ENCODE results near the gene PRPF19. TPM values are rescaled to one million over a fixed set of nuclear protein-coding genes. Genes with fewer than 3 reads are reported as not detected.

Gene PRPF19
- total and polyA plus RNA-seq, 2 of the 8 experiments (the other 6 are each of a cell fraction or from before 2014, with no cell fraction given): 107 to 141 TPM

DNA sequence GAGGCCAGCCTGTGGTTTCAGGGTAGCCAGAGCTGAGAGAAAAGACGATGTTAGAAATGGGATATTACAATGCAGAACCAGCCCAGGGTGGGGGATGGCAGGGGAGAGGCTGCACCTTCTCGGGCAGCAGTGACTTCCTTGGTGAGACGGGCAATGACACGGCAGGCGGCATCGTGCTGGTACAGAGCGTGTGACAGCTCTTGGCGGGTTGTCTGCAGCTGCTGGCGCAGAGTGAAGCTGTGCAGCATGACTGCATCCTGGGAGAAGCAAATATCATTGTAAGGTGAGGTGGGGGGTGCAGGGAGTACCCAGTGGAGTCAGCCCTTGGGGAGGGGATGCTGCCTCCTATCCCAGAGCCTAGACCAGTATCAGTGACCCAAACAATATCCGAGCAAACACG is 3.8 kb downstream of the PRPF19 start:
- Histone ChIP-seq H3K14ac (ENCODE audit: insufficient read length) (no peak overlapping the region), H3K27ac (ENCODE audit: low read depth, low read length) (no peak overlapping the region), H3K79me2 (ENCODE audit: control insufficient read depth in 1 of 2, insufficient read depth in 2 of 2, low read length in 2 of 2) (peaks cover 23 to 40% of the 10 kb centered on the region in 2 experiments), H3K27me3 (replicated peaks in 1 of 4; ENCODE audit: control insufficient read depth in 3 of 4, extremely low read depth in 1 of 4, insufficient read depth in 3 of 4, low read length in 3 of 4) (no peaks in the 10 kb centered on the region), H2BK20ac (ENCODE audit: low read length) (no peak overlapping the region), H4K8ac (ENCODE audit: extremely low read depth, insufficient read depth, low read length) (no peak overlapping the region), H3K4ac (replicated peaks; ENCODE audit: insufficient read length, low read depth, low read length) (no peak overlapping the region), H3K9me3 (ENCODE audit: insufficient read depth in 2 of 2, low read depth in 1 of 2, low read length in 1 of 2) (no peaks in the 10 kb centered on the region), H2BK120ac (replicated peaks; ENCODE audit: low read depth, low read length) (no peak overlapping the region), H3K36me3 (ENCODE audit: control insufficient read depth in 2 of 4, insufficient read depth in 4 of 4, low read length in 3 of 4) (peaks cover 24 to 55% (median 51%) of the 10 kb centered on the region in 4 experiments), H3K79me1 (ENCODE audit: low read depth, low read length) (peaks cover 9% of the 10 kb centered on the region), H2AFZ (ENCODE audit: low read length) (no peak overlapping the region), H3K9ac (replicated peaks in 1 of 4; ENCODE audit: extremely low read depth in 1 of 4, low read depth in 3 of 4, low read length in 3 of 4) (no peak overlapping the region; a peak in 1 of 7 replicates), H3K23me2 (ENCODE audit: low read depth, low read length) (peaks cover 2% of the 10 kb centered on the region; the same call in 1 of the 2 replicates), H2AK5ac (ENCODE audit: low read depth, low read length) (no peak overlapping the region), H2BK12ac (ENCODE audit: low read depth, low read length) (no peak overlapping the region), H4K20me1 (replicated peaks in 1 of 2; ENCODE audit: control insufficient read depth in 1 of 2, insufficient read depth in 2 of 2, low read length in 2 of 2) (peaks cover 14 to 28% of the 10 kb centered on the region in 2 experiments), H3K4me3 (ENCODE audit: extremely low read depth in 1 of 4, insufficient read depth in 2 of 4, low read depth in 3 of 4, low read length in 4 of 4) (no peak overlapping the region), H3K18ac (ENCODE audit: extremely low read depth, low read length) (no peak overlapping the region), H3K4me2 (ENCODE audit: insufficient read depth in 1 of 2, low read depth in 2 of 2, low read length in 2 of 2) (no peak overlapping the region), H3K4me1 (replicated peaks in 1 of 4; ENCODE audit: control insufficient read depth in 3 of 4, insufficient read depth in 4 of 4, low read length in 3 of 4) (peaks cover 2 to 8% (median 5%) of the 10 kb centered on the region in 4 experiments; a peak in 4 of 7 replicates), H4K91ac (replicated peaks; ENCODE audit: insufficient read length, low read length) (no peak overlapping the region), H3K56ac (replicated peaks; ENCODE audit: insufficient read length, low read depth, low read length) (no peak overlapping the region), H2BK15ac (ENCODE audit: low read length) (no peak overlapping the region), H2BK5ac (ENCODE audit: low read depth, low read length) (no peak overlapping the region), H3K23ac (ENCODE audit: insufficient read length) (no peak overlapping the region), H4K5ac (ENCODE audit: insufficient read length, low read depth, low read length) (no peak overlapping the region)
- ChIA-PET POLR2A (ENCODE audit: partially characterized antibody) (interaction anchor here (1.0 to 4.2 kb wide), 3 partner anchors 11 to 52 kb away, joined by 3 to 18 read pairs (median 3); partner anchors contain the start of gene TMEM109), CTCF (ENCODE audit: partially characterized antibody) (interaction anchor here (0.8 to 23.0 kb wide), 6 partner anchors 11 to 140 kb away, joined by 3 to 522 read pairs (median 6); no protein-coding TSS in a partner anchor)
- 88% methylated on average over 11 of the region's 11 CpGs; no CpG with 5 or more reads in 1 of the 2 experiments for WGBS, 2 experiments (ENCODE audit: extremely low coverage in 1 of 2, insufficient coverage in 1 of 2, insufficient read length in 1 of 2, insufficient replicate concordance in 2 of 2, low coverage in 1 of 2, low lambda C conversion rate in 2 of 2, missing lambda C conversion rate in 1 of 2)
- no peak for FAIRE-seq
- no peak for DNase-seq (ENCODE audit: low read depth in 1 of 2, low spot score in 2 of 2)
- TF ChIP-seq POU5F1 (IDR thresholded peaks at IDR 0.05; ENCODE audit: low read depth, low read length): no peak
- TF ChIP-seq, protein P1, sequence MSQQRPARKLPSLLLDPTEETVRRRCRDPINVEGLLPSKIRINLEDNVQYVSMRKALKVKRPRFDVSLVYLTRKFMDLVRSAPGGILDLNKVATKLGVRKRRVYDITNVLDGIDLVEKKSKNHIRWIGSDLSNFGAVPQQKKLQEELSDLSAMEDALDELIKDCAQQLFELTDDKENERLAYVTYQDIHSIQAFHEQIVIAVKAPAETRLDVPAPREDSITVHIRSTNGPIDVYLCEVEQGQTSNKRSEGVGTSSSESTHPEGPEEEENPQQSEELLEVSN (IDR thresholded peaks at IDR 0.05): no peak
- TF ChIP-seq, protein P2, sequence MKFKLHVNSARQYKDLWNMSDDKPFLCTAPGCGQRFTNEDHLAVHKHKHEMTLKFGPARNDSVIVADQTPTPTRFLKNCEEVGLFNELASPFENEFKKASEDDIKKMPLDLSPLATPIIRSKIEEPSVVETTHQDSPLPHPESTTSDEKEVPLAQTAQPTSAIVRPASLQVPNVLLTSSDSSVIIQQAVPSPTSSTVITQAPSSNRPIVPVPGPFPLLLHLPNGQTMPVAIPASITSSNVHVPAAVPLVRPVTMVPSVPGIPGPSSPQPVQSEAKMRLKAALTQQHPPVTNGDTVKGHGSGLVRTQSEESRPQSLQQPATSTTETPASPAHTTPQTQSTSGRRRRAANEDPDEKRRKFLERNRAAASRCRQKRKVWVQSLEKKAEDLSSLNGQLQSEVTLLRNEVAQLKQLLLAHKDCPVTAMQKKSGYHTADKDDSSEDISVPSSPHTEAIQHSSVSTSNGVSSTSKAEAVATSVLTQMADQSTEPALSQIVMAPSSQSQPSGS (IDR thresholded peaks at IDR 0.05; ENCODE audit: low read length): no peak
